ENCODE results near the gene ZNF581.

DNA sequence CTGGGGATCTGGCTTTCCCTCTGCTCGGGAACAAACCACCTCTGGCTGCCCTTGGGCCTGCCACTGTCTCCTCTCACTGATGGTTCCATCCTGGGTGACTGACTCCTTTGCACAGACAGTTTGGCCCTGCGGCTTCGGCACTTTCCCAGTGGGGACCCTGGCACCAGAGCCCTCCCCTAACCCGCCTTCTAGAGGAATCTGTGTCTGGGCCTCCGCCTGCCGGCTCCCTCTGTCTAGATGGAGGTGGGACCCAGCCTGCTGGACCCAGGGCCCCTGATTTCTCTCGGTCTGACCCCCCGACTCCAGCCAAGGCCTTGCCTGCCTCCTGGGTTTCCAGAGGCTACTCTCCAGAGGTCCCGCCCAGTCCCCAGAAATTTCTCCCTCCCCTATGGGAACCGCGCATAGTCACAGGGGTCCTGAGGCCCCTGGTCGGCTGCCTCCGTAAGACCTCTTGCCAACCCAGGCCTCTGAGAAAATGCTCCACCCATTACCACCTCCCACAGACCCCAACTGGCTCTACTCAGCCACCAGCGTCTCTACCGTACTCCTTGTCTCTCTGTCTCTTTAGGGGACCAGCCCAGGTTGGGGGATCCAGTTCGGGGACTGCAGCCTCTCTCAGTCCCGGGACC is 7.3 kb downstream of the ZNF581 start:
- TF ChIP-seq CTCF (IDR thresholded peaks at IDR 0.05; ENCODE audit: low read length) (no peak), EZH2 (IDR thresholded peaks at IDR 0.05; ENCODE audit: borderline replicate concordance, low read length) (no peak)
